OCI-M2 (cell line): ENCODE results near the gene ZNF69.
A peak's percentile ranks its signal among the peaks of the same experiment; 100 is the strongest.
"Not testable (repeated sequence)": the region's sequence is repeated elsewhere in the genome, so short reads cannot be mapped to it uniquely, and the experiment has no call there.

Source experiments
- DNase-seq: peaks from one replicate; lab custom pipeline; 2025; ENCODE audit not compliant: unreplicated experiment; lab: John Stamatoyannopoulos, UW

ZNF69 gene

GRCh38 chr19:11890634-11891033 lies 3.1 kb downstream of the ZNF69 start:
- DNase-seq = no peak

- no peak for DNase-seq
Observed at GRCh38 chr19:11894851-11895250, 7.3 kb downstream of the ZNF69 start.

GRCh38 chr19:11902228-11902627 lies 14.6 kb downstream of the ZNF69 start:
- DNase-seq = no peak

GRCh38 chr19:11905928-11906327 lies 18.3 kb downstream of the ZNF69 start:
- DNase-seq = no peak

- DNase-seq = not testable (repeated sequence)
Observed at GRCh38 chr19:11911937-11912336, 24.4 kb downstream of the ZNF69 start.

- DNase-seq = not testable (repeated sequence)
Observed at GRCh38 chr19:11914417-11915051, 27.0 kb downstream of the ZNF69 start.

GRCh38 chr19:11921852-11922495 lies 34.4 kb downstream of the ZNF69 start:
- no peak for DNase-seq

GRCh38 chr19:11924886-11925650 lies 37.5 kb downstream of the ZNF69 start, which contains the start of gene ZNF700:
Gene ZNF700, plus strand, starts transcription at chr19:11925107. Its CDS starts 104 bp downstream, at chr19:11925211.
- peak; percentile 100 for DNase-seq

GRCh38 chr19:11925651-11926187 lies 38.1 kb downstream of the ZNF69 start:
- DNase-seq = not testable (repeated sequence)

GRCh38 chr19:11927227-11927626 lies 39.6 kb downstream of the ZNF69 start:
- DNase-seq = no peak

- DNase-seq = no peak
Observed at GRCh38 chr19:11931051-11931450, 43.5 kb downstream of the ZNF69 start.

GRCh38 chr19:11931513-11931912 lies 43.9 kb downstream of the ZNF69 start:
- DNase-seq = no peak

- DNase-seq = not testable (repeated sequence)
Observed at GRCh38 chr19:11935829-11936228, 48.2 kb downstream of the ZNF69 start.

GRCh38 chr19:11938383-11938782 lies 50.8 kb downstream of the ZNF69 start:
- not testable (repeated sequence) for DNase-seq

- not testable (repeated sequence) for DNase-seq
Observed at GRCh38 chr19:11941361-11941887, 53.8 kb downstream of the ZNF69 start.

GRCh38 chr19:11942008-11942842 lies 54.6 kb downstream of the ZNF69 start:
- no peak for DNase-seq

GRCh38 chr19:11942843-11943108 lies 55.2 kb downstream of the ZNF69 start:
- DNase-seq = no peak

GRCh38 chr19:11944656-11945055 lies 57.1 kb downstream of the ZNF69 start:
- DNase-seq = no peak

- DNase-seq = no peak
Observed at GRCh38 chr19:11948646-11949045, 61.1 kb downstream of the ZNF69 start.

GRCh38 chr19:11949201-11949600 lies 61.6 kb downstream of the ZNF69 start:
- DNase-seq = no peak

- not testable (repeated sequence) for DNase-seq
Observed at GRCh38 chr19:11949614-11950080, 62.1 kb downstream of the ZNF69 start.
